ENCODE measurements around the gene CFAP61. TPM values are rescaled to one million over a fixed set of nuclear protein-coding genes. Genes with fewer than 3 reads are reported as not detected.

CFAP61 gene
- total and polyA plus RNA-seq, 7 experiments from 2014 or later, result not detected

DNA sequence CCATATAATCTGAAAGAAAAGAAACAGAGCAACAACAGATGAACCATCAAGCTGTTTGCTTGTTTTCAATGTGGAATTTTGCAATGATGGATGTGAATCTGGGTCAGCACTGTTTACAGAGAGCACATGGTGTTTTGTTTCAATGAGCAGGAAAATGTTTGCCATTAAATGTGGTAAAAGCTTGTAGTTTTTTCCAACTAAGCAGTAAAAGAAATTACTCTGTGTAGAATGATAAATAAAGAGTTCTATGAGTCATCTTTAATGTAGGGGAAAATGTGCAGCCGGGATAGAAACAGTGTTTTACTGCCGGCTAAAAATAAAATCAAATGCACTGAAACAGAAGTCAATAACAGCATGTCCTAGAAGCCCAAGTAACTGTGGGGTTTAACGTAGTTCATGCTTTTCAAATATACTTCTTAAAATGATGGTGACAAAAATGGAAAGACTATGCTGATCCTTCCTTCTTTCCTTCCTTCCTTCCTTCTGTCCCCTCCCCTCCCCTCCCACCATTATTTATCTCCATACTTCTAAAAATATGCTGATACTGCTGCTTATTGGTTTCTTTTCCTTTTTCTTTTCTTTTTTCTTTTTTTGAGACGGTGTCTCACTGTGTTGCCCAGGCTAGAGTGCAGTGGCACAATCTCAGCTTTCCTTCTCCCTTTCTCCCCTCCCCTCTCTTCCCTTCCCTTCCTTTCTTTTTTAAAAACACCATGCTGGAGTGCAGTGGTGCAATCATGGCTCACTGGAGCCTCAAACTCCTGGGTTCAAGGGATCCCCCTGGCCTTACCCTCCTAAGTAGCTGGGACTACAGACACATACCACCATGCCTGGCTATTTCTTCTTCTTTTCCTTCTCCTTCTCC, 41.5 kb upstream of the CFAP61 start:
- no peaks in the 10 kb centered on the region for H3K36me3 Mint-ChIP-seq
- Histone ChIP-seq H3K4me3 (ENCODE audit: low read length) (no peak overlapping the region), H3K4me1 (ENCODE audit: control insufficient read depth in 2 of 2, insufficient read depth in 2 of 2, low read length in 2 of 2) (no peaks in the 10 kb centered on the region), H3K27ac (ENCODE audit: low read depth, low read length) (no peak overlapping the region), H3K9me3 (ENCODE audit: control insufficient read depth in 2 of 3, low read length in 3 of 3) (no peaks in the 10 kb centered on the region), H3K27me3 (ENCODE audit: control insufficient read depth in 2 of 2, insufficient read depth in 2 of 2, low read length in 2 of 2) (peaks cover 0 to 5% of the 10 kb centered on the region in 2 donors), H3K36me3 (ENCODE audit: control insufficient read depth in 2 of 3, insufficient read depth in 3 of 3, low read length in 3 of 3) (no peaks in the 10 kb centered on the region)
- H3K27ac Mint-ChIP-seq, result no peak overlapping the region
- CTCF ChIA-PET, result no interaction called here
- H3K9me3 Mint-ChIP-seq, result peaks cover 0 to 1% (median 0%) of the 10 kb centered on the region in 11 donors
- peaks cover 0 to 18% (median 12%) of the 10 kb centered on the region in 7 donors for H3K4me1 Mint-ChIP-seq
- ATAC-seq (no peak), DNase-seq (no peak)
- intact Hi-C loops (cut with micrococcal nuclease), result no loop called here
- no peak overlapping the region for H3K4me3 Mint-ChIP-seq
- peaks cover 10 to 25% (median 15%) of the 10 kb centered on the region in 5 donors for H3K27me3 Mint-ChIP-seq
- POLR2A ChIA-PET, result no interaction called here

DNA sequence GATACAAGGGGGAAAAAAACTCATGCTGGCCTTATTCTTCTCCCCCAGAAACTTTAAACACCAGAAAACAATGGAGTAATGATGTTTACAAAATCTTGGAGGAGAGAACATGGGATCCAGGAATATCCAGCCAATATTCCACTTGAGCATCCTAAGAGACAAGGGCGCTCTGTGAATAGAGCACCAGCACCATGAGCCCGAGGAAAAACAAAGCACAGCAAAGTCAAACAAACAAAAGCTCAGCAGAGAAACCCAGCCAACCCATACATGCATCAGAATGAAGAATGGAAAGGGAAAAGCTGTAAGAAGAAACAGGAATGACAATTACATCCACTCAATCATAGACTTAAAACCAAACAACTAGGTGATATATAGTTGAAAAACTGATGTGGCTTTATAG, 39.8 kb upstream of the CFAP61 start:
- CTCF ChIA-PET, result no interaction called here
- Histone ChIP-seq H3K27ac (ENCODE audit: low read depth, low read length) (no peak overlapping the region), H3K4me1 (ENCODE audit: control insufficient read depth in 2 of 2, insufficient read depth in 2 of 2, low read length in 2 of 2) (no peaks in the 10 kb centered on the region), H3K27me3 (ENCODE audit: control insufficient read depth in 2 of 2, insufficient read depth in 2 of 2, low read length in 2 of 2) (peaks cover 0 to 5% of the 10 kb centered on the region in 2 donors), H3K9me3 (ENCODE audit: control insufficient read depth in 2 of 3, low read length in 3 of 3) (no peaks in the 10 kb centered on the region), H3K36me3 (ENCODE audit: control insufficient read depth in 2 of 3, insufficient read depth in 3 of 3, low read length in 3 of 3) (peaks cover 0 to 4% (median 0%) of the 10 kb centered on the region in 3 experiments), H3K4me3 (ENCODE audit: low read length) (no peak overlapping the region)
- H3K27me3 Mint-ChIP-seq, result peaks cover 7 to 22% (median 12%) of the 10 kb centered on the region in 5 donors
- DNase-seq (no peak), ATAC-seq (no peak)
- peak overlapping the region in 2 of 9 donors; percentile 10 to 62 for H3K27ac Mint-ChIP-seq
- H3K4me3 Mint-ChIP-seq, result peak overlapping the region in 1 of 10 donors; percentile 38
- peaks cover 6 to 26% (median 17%) of the 10 kb centered on the region in 7 donors for H3K4me1 Mint-ChIP-seq
- no peaks in the 10 kb centered on the region for H3K36me3 Mint-ChIP-seq
- intact Hi-C loops (cut with micrococcal nuclease), result no loop called here
- POLR2A ChIA-PET, result no interaction called here
- peaks cover 0 to 1% (median 0%) of the 10 kb centered on the region in 11 donors for H3K9me3 Mint-ChIP-seq

DNA sequence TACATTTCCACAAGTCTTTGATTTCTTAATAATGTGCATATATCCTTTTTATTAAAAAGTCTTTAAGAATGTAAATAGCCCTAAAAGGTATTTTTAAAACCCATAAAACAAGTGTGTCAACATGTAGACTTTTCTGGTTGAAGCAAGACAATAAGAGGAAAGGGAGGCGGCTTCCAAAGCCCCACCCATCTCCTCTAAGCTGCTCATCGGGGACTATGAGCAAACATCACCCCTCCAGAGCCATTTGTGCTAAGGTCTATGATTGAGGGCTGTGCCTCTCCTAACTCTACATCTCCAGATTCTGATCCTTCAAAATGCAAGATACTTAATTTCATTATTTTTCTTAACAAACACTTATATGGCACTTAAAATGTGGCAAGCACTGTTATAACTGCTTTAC, 37.7 kb upstream of the CFAP61 start:
- Histone ChIP-seq H3K4me3 (ENCODE audit: low read length) (no peak overlapping the region), H3K9me3 (ENCODE audit: control insufficient read depth in 2 of 3, low read length in 3 of 3) (no peaks in the 10 kb centered on the region), H3K4me1 (ENCODE audit: control insufficient read depth in 2 of 2, insufficient read depth in 2 of 2, low read length in 2 of 2) (peaks cover 9 to 17% of the 10 kb centered on the region in 2 donors), H3K27me3 (ENCODE audit: control insufficient read depth in 2 of 2, insufficient read depth in 2 of 2, low read length in 2 of 2) (peaks cover 0 to 3% of the 10 kb centered on the region in 2 donors), H3K27ac (ENCODE audit: low read depth, low read length) (no peak overlapping the region), H3K36me3 (ENCODE audit: control insufficient read depth in 2 of 3, insufficient read depth in 3 of 3, low read length in 3 of 3) (peaks cover 0 to 6% (median 0%) of the 10 kb centered on the region in 3 experiments)
- Mint-ChIP-seq H3K27me3 (peaks cover 5 to 10% (median 8%) of the 10 kb centered on the region in 5 donors), H3K9me3 (no peaks in the 10 kb centered on the region), H3K36me3 (peaks cover 0 to 1% (median 0%) of the 10 kb centered on the region in 5 donors), H3K4me1 (peaks cover 21 to 45% (median 38%) of the 10 kb centered on the region in 7 donors), H3K27ac (peak overlapping the region in 6 of 9 donors; percentile 34 to 78 (median 58)), H3K4me3 (peak overlapping the region in 3 of 10 donors; percentile 42 to 51 (median 47))
- intact Hi-C loops (cut with micrococcal nuclease), result loop anchor here in 1 of 2 donors (5.0 kb wide), 4 partner anchors 1222 to 1877 kb away; partner anchors contain the start of genes DTD1, KAT14, PET117 and ZNF133
- peak in 4 of 9 donors; percentile 8 to 29 (median 24) for DNase-seq
- no peak for ATAC-seq
- CTCF ChIA-PET, result no interaction called here
- POLR2A ChIA-PET, result interaction anchor here (3.4 kb wide), 1 partner anchor 37 kb away, joined by 31 read pairs; the partner anchor contains the start of genes CFAP61 and CRNKL1

DNA sequence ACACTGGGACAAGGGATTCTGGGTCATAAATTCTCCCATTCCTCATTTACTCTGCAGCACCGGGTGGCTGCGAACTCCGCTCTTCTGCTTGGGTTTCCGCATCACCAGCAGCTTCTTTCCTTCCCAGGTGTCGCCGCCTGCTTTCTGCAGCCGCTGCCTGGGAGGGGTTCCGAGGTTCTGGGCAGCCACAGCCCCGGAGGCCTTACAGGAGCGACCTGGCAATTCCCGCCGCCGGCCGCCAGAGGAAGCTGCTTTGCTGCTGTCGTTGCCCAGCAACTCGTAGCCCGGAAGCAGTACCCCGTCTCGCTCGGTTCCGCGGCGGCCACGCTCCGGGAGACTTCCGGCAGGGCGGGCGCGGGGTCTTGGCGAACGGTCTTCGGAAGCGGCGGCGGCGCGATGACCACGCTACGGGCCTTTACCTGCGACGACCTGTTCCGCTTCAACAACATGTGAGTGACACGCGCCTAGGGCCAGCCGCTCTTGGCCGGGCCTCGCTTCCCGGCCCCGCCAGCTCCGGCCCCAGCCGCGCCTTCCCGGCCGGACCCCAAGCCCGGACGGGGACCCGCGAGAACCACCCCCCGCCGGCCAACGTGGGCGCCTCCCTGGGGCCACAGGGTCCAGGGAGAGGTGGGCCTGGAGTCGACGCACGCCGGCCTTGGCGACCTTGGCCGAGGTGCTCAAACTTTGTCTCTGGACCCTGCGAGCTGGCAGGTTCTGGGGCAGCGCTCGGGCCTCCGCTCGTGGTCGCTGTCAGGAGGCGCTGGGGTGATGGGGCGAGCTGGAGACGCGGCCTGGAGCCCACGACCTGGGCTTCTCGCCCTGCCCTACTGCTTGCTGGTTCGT, 35.1 kb upstream of the CFAP61 start, which contains the start of gene NAA20:
NAA20 (plus strand) TSS at position 362 of the 843 bp plus-strand sequence; CDS start at position 397, 35 bp downstream.
- Histone ChIP-seq H3K27ac (ENCODE audit: low read depth, low read length) (peak within 1 kb of the TSS; percentile 83), H3K4me1 (ENCODE audit: control insufficient read depth in 2 of 2, insufficient read depth in 2 of 2, low read length in 2 of 2) (peaks cover 9 to 28% of the 10 kb centered on the region in 2 donors), H3K9me3 (ENCODE audit: control insufficient read depth in 2 of 3, low read length in 3 of 3) (no peaks in the 10 kb centered on the region), H3K4me3 (ENCODE audit: low read length) (peak within 1 kb of the TSS; percentile 77), H3K27me3 (ENCODE audit: control insufficient read depth in 2 of 2, insufficient read depth in 2 of 2, low read length in 2 of 2) (no peaks in the 10 kb centered on the region), H3K36me3 (ENCODE audit: control insufficient read depth in 2 of 3, insufficient read depth in 3 of 3, low read length in 3 of 3) (peaks cover 0 to 6% (median 0%) of the 10 kb centered on the region in 3 experiments)
- ATAC-seq (peak; percentile 99), DNase-seq (peak; percentile 80 to 89 (median 87))
- H3K4me1 Mint-ChIP-seq, result peaks cover 38 to 68% (median 63%) of the 10 kb centered on the region in 7 donors
- no peaks in the 10 kb centered on the region for H3K9me3 Mint-ChIP-seq
- intact Hi-C loops (cut with micrococcal nuclease), result loop anchor here (1.0 to 5.0 kb wide), 9 partner anchors 35 to 1880 kb away; partner anchors contain the start of genes CFAP61 (in 2 of the 2), CRNKL1 (in 2 of the 2), RALGAPA2 (in 2 of the 2) and DTD1 (in 1 of the 2)
- ChIA-PET POLR2A (interaction anchor here (0.6 to 3.4 kb wide), 5 partner anchors 10 to 1512 kb away, joined by 3 to 31 read pairs (median 5); partner anchors contain the start of genes CFAP61 and CRNKL1), CTCF (interaction anchor here (1.6 to 3.0 kb wide), 2 partner anchors 31 to 35 kb away, joined by 3 to 29 read pairs; partner anchors contain the start of genes CFAP61 and CRNKL1)
- H3K4me3 Mint-ChIP-seq, result peak within 1 kb of the TSS; percentile 88 to 96 (median 93)
- peak within 1 kb of the TSS; percentile 90 to 96 (median 94) for H3K27ac Mint-ChIP-seq
- peaks cover 0 to 4% (median 0%) of the 10 kb centered on the region in 5 donors for H3K36me3 Mint-ChIP-seq
- no peaks in the 10 kb centered on the region for H3K27me3 Mint-ChIP-seq

- Mint-ChIP-seq H3K4me3 (peak overlapping the region; percentile 85 to 95 (median 92)), H3K4me1 (peaks cover 37 to 68% (median 65%) of the 10 kb centered on the region in 7 donors), H3K27ac (peak overlapping the region; percentile 60 to 94 (median 90)), H3K9me3 (no peaks in the 10 kb centered on the region), H3K36me3 (peaks cover 0 to 4% (median 0%) of the 10 kb centered on the region in 5 donors), H3K27me3 (no peaks in the 10 kb centered on the region)
- Histone ChIP-seq H3K27me3 (ENCODE audit: control insufficient read depth in 2 of 2, insufficient read depth in 2 of 2, low read length in 2 of 2) (no peaks in the 10 kb centered on the region), H3K36me3 (ENCODE audit: control insufficient read depth in 2 of 3, insufficient read depth in 3 of 3, low read length in 3 of 3) (peaks cover 0 to 9% (median 0%) of the 10 kb centered on the region in 3 experiments), H3K27ac (ENCODE audit: low read depth, low read length) (peak overlapping the region; percentile 83), H3K4me3 (ENCODE audit: low read length) (peak overlapping the region; percentile 77), H3K4me1 (ENCODE audit: control insufficient read depth in 2 of 2, insufficient read depth in 2 of 2, low read length in 2 of 2) (peaks cover 9 to 28% of the 10 kb centered on the region in 2 donors), H3K9me3 (ENCODE audit: control insufficient read depth in 2 of 3, low read length in 3 of 3) (no peaks in the 10 kb centered on the region)
- ATAC-seq (no peak), DNase-seq (peak in 4 of 9 donors; percentile 6 to 27 (median 10))
- ChIA-PET CTCF (interaction anchor here (3.0 kb wide), 1 partner anchor 34 kb away, joined by 29 read pairs; the partner anchor contains the start of genes CFAP61 and CRNKL1), POLR2A (interaction anchor here (1.4 to 3.4 kb wide), 3 partner anchors 9 to 1224 kb away, joined by 5 to 31 read pairs (median 11); partner anchors contain the start of genes CFAP61 and CRNKL1)
- intact Hi-C loops (cut with micrococcal nuclease), result loop anchor here (1.0 to 5.0 kb wide), 9 partner anchors 34 to 1881 kb away; partner anchors contain the start of genes CFAP61 (in 2 of the 2), CRNKL1 (in 2 of the 2), RALGAPA2 (in 2 of the 2) and DTD1 (in 1 of the 2)
These were observed 34.5 kb upstream of the CFAP61 start for GRCh38 chr20:20017844-20018185.

Data from naive thymus-derived CD4-positive, alpha-beta T cell (primary cell).